WTC11 (cell line): ENCODE results near the gene ZFPL1. TPM values are rescaled to one million over a fixed set of nuclear protein-coding genes. Genes with fewer than 3 reads are reported as not detected.

Experiments
- ATAC-seq: fragments of 200-7000 bp; cut with Tn5 transposase; 2 replicates; pipeline ENCODE4 v1.10.0; 2021; ENCODE audit warnings: mild to moderate bottlenecking, moderate library complexity
- CTCF ChIA-PET: fragments of 300-600 bp; sonication (Branson Sonifier 250); formaldehyde crosslinking; loops from one replicate; lab custom pipeline; 2021; ENCODE audit warnings: antibody characterized with exemption; lab: Charles Lee
- POLR2A ChIA-PET: fragments of 350-600 bp; sonication (Branson Sonifier 250); formaldehyde crosslinking; loops from one replicate; lab custom pipeline; 2021; ENCODE audit warnings: antibody characterized with exemption; lab: Charles Lee
- DNase-seq: peaks from one replicate; pipeline ENCODE4 v3.0.0; 2021; ENCODE audit warnings: low spot score
- H3K27ac Mint-ChIP-seq: 2 replicates; pipeline ENCODE4 v1.8.0; 2021; ENCODE audit warnings: mixed read lengths
- H3K27me3 Mint-ChIP-seq: 2 replicates; pipeline ENCODE4 v1.8.0; 2021; ENCODE audit warnings: low read depth, mild to moderate bottlenecking, moderate library complexity, mixed read lengths
- H3K36me3 Mint-ChIP-seq: 2 replicates; pipeline ENCODE4 v1.8.0; 2021; ENCODE audit warnings: mixed read lengths
- H3K4me1 Mint-ChIP-seq: 2 replicates; pipeline ENCODE4 v1.8.0; 2022; ENCODE audit warnings: mixed read lengths
- H3K4me3 Mint-ChIP-seq: 2 replicates; pipeline ENCODE4 v1.8.0; 2021; ENCODE audit warnings: mild to moderate bottlenecking, moderate library complexity, mixed read lengths
- H3K9me3 Mint-ChIP-seq: 2 replicates; pipeline ENCODE4 v1.8.0; 2021; ENCODE audit warnings: mixed read lengths
- FOXP1 ChIP-seq: sonication (generic); formaldehyde crosslinking; IDR thresholded peaks from 2 replicates; pipeline ENCODE4 v1.8.0; 2022; ENCODE audit warnings: missing genetic modification reagents, mild to moderate bottlenecking, moderate library complexity, borderline replicate concordance
- GRHL2 ChIP-seq: fragments of 250-450 bp; sonication (Bioruptor Pico); IDR thresholded peaks from 2 replicates; pipeline ENCODE4 v1.8.0; 2022; ENCODE audit warnings: mild to moderate bottlenecking, moderate library complexity; ENCODE audit not compliant: insufficient replicate concordance, severe bottlenecking
- NFE2L1 ChIP-seq: sonication (generic); formaldehyde crosslinking; IDR thresholded peaks from 2 replicates; pipeline ENCODE4 v1.8.1; 2023; ENCODE audit warnings: missing genetic modification reagents
- RELA ChIP-seq: sonication (generic); formaldehyde crosslinking; IDR thresholded peaks from 2 replicates; pipeline ENCODE4 v1.8.1; 2022; ENCODE audit warnings: missing genetic modification reagents, mild to moderate bottlenecking, borderline replicate concordance
- TEAD1 ChIP-seq: sonication (generic); formaldehyde crosslinking; IDR thresholded peaks from 2 replicates; pipeline ENCODE4 v1.8.0; 2022; ENCODE audit warnings: mild to moderate bottlenecking, missing genetic modification reagents
- TEAD4 ChIP-seq: sonication (generic); formaldehyde crosslinking; IDR thresholded peaks from 2 replicates; pipeline ENCODE4 v1.8.0; 2022; ENCODE audit warnings: mild to moderate bottlenecking, missing genetic modification reagents
- ZBTB21 ChIP-seq: sonication (generic); formaldehyde crosslinking; IDR thresholded peaks from 2 replicates; pipeline ENCODE4 v1.8.1; 2023; ENCODE audit warnings: mild to moderate bottlenecking, missing genetic modification reagents, borderline replicate concordance
- ZNF263 ChIP-seq: sonication (generic); formaldehyde crosslinking; IDR thresholded peaks from 2 replicates; pipeline ENCODE4 v1.8.1; 2022; ENCODE audit warnings: low read depth, mild to moderate bottlenecking, moderate library complexity, missing genetic modification reagents
- ZNF317 ChIP-seq: sonication (generic); formaldehyde crosslinking; IDR thresholded peaks from 2 replicates; pipeline ENCODE4 v1.8.1; 2023; ENCODE audit warnings: low read depth, mild to moderate bottlenecking, moderate library complexity, missing genetic modification reagents, borderline replicate concordance
- ZNF396 ChIP-seq: fragments of 250-450 bp; sonication (Bioruptor Pico); IDR thresholded peaks from 2 replicates; pipeline ENCODE4 v1.8.0; 2021; ENCODE audit warnings: mild to moderate bottlenecking, moderate library complexity, borderline replicate concordance
- total RNA-seq: library from RNA; stranded (reverse); gene quantifications from 3 replicates; pipeline ENCODE4 v1.2.3, GENCODE V29; 2021
- TF ChIP-seq, protein P1 (sequence below): sonication (generic); formaldehyde crosslinking; IDR thresholded peaks from 2 replicates; pipeline ENCODE4 v1.8.0; 2023; ENCODE audit warnings: mild to moderate bottlenecking, missing genetic modification reagents
- TF ChIP-seq, protein P2 (sequence below): fragments of 250-450 bp; sonication (Bioruptor Pico); IDR thresholded peaks from 2 replicates; pipeline ENCODE4 v1.9.0; 2021; ENCODE audit warnings: mild to moderate bottlenecking
- TF ChIP-seq, protein P3 (sequence below): sonication (generic); formaldehyde crosslinking; conservative IDR thresholded peaks from 2 replicates; pipeline ENCODE4 v1.8.1; 2022; ENCODE audit warnings: mild to moderate bottlenecking, missing genetic modification reagents
- TF ChIP-seq, protein P4 (sequence below): sonication (generic); formaldehyde crosslinking; IDR thresholded peaks from 2 replicates; pipeline ENCODE4 v1.8.0; 2022; ENCODE audit warnings: mild to moderate bottlenecking, missing genetic modification reagents
- TF ChIP-seq, protein P5 (sequence below): sonication (generic); formaldehyde crosslinking; IDR thresholded peaks from 2 replicates; pipeline ENCODE4 v1.8.0; 2022; ENCODE audit warnings: mild to moderate bottlenecking, missing genetic modification reagents

The ZFPL1 gene
- total RNA-seq, 1 experiment from 2014 or later: 33.8 TPM

DNA sequence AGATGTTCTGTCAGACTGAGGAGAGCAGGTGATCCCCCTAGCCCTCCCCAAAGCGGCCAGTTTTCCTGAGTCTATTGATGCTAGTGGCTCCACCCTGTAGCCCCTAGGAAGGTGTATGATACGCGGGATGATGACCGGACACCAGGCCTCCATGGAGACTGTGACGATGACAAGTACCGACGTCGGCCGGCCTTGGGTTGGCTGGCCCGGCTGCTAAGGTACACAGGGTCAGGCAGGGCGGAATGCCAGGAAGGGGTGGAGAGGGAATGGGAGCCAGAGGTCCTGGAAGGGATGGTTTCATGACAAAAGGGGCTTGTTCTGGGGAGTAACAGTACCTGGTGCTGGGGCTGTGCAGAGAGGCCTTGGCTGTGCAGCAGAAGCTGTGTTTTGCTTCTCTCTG, 3.2 kb downstream of the ZFPL1 start (continued):
- TF ChIP-seq GRHL2 (CRISPR knock-in tag) (no peak), ZNF396 (CRISPR knock-in tag) (no peak), ZBTB21 (no peak), ZNF317 (CRISPR knock-in tag) (no peak)
- TF ChIP-seq, protein P1, sequence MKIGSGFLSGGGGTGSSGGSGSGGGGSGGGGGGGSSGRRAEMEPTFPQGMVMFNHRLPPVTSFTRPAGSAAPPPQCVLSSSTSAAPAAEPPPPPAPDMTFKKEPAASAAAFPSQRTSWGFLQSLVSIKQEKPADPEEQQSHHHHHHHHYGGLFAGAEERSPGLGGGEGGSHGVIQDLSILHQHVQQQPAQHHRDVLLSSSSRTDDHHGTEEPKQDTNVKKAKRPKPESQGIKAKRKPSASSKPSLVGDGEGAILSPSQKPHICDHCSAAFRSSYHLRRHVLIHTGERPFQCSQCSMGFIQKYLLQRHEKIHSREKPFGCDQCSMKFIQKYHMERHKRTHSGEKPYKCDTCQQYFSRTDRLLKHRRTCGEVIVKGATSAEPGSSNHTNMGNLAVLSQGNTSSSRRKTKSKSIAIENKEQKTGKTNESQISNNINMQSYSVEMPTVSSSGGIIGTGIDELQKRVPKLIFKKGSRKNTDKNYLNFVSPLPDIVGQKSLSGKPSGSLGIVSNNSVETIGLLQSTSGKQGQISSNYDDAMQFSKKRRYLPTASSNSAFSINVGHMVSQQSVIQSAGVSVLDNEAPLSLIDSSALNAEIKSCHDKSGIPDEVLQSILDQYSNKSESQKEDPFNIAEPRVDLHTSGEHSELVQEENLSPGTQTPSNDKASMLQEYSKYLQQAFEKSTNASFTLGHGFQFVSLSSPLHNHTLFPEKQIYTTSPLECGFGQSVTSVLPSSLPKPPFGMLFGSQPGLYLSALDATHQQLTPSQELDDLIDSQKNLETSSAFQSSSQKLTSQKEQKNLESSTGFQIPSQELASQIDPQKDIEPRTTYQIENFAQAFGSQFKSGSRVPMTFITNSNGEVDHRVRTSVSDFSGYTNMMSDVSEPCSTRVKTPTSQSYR (CRISPR knock-in tag): no peak

DNA sequence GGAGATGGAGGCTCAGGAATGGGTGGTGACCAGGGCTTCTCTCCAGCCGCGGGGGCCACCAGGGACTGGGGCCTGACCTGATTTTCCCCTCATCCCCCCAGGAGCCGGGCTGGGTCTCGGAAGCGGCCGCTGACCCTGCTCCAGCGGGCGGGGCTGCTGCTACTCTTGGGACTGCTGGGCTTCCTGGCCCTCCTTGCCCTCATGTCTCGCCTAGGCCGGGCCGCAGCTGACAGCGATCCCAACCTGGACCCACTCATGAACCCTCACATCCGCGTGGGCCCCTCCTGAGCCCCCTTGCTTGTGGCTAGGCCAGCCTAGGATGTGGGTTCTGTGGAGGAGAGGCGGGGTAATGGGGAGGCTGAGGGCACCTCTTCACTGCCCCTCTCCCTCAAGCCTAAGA, 3.8 kb downstream of the ZFPL1 start:
- Mint-ChIP-seq H3K36me3 (peaks cover 6% of the 10 kb centered on the region), H3K27me3 (no peaks in the 10 kb centered on the region), H3K4me3 (no peak overlapping the region), H3K9me3 (no peaks in the 10 kb centered on the region), H3K27ac (no peak overlapping the region), H3K4me1 (peaks cover 8% of the 10 kb centered on the region)
- DNase-seq (no peak), ATAC-seq (no peak)
- ChIA-PET CTCF (no interaction called here), POLR2A (no interaction called here)
- no peak for TF ChIP-seq TEAD4
- TF ChIP-seq TEAD1 (CRISPR knock-in tag): no peak
- TF ChIP-seq ZNF263 (CRISPR knock-in tag): no peak
- TF ChIP-seq FOXP1 (CRISPR knock-in tag): no peak
- TF ChIP-seq, protein P2, sequence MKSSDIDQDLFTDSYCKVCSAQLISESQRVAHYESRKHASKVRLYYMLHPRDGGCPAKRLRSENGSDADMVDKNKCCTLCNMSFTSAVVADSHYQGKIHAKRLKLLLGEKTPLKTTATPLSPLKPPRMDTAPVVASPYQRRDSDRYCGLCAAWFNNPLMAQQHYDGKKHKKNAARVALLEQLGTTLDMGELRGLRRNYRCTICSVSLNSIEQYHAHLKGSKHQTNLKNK (CRISPR knock-in tag): no peak
- TF ChIP-seq RELA (CRISPR knock-in tag): no peak
- TF ChIP-seq, protein P1 (CRISPR knock-in tag): no peak
- TF ChIP-seq, protein P3, sequence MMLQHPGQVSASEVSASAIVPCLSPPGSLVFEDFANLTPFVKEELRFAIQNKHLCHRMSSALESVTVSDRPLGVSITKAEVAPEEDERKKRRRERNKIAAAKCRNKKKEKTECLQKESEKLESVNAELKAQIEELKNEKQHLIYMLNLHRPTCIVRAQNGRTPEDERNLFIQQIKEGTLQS (CRISPR knock-in tag): no peak
- TF ChIP-seq, protein P4, sequence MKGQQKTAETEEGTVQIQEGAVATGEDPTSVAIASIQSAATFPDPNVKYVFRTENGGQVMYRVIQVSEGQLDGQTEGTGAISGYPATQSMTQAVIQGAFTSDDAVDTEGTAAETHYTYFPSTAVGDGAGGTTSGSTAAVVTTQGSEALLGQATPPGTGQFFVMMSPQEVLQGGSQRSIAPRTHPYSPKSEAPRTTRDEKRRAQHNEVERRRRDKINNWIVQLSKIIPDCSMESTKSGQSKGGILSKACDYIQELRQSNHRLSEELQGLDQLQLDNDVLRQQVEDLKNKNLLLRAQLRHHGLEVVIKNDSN (CRISPR knock-in tag): no peak
- no peak for TF ChIP-seq NFE2L1 (CRISPR knock-in tag)
- TF ChIP-seq, protein P5, sequence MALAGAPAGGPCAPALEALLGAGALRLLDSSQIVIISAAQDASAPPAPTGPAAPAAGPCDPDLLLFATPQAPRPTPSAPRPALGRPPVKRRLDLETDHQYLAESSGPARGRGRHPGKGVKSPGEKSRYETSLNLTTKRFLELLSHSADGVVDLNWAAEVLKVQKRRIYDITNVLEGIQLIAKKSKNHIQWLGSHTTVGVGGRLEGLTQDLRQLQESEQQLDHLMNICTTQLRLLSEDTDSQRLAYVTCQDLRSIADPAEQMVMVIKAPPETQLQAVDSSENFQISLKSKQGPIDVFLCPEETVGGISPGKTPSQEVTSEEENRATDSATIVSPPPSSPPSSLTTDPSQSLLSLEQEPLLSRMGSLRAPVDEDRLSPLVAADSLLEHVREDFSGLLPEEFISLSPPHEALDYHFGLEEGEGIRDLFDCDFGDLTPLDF (CRISPR knock-in tag): no peak
- no peak for TF ChIP-seq ZNF396 (CRISPR knock-in tag)
- TF ChIP-seq, all 79 proteins: peak for 0
